GM21717 (cell line): ENCODE data around the gene NDRG4.

Experiments
- ATAC-seq: cut with Tn5 transposase; IDR thresholded peaks from one replicate; pipeline ENCODE4 v1.9.1; 2021; ENCODE audit warnings: mild to moderate bottlenecking, moderate library complexity; ENCODE audit not compliant: unreplicated experiment

The NDRG4 gene, protein sequence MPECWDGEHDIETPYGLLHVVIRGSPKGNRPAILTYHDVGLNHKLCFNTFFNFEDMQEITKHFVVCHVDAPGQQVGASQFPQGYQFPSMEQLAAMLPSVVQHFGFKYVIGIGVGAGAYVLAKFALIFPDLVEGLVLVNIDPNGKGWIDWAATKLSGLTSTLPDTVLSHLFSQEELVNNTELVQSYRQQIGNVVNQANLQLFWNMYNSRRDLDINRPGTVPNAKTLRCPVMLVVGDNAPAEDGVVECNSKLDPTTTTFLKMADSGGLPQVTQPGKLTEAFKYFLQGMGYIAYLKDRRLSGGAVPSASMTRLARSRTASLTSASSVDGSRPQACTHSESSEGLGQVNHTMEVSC

DNA sequence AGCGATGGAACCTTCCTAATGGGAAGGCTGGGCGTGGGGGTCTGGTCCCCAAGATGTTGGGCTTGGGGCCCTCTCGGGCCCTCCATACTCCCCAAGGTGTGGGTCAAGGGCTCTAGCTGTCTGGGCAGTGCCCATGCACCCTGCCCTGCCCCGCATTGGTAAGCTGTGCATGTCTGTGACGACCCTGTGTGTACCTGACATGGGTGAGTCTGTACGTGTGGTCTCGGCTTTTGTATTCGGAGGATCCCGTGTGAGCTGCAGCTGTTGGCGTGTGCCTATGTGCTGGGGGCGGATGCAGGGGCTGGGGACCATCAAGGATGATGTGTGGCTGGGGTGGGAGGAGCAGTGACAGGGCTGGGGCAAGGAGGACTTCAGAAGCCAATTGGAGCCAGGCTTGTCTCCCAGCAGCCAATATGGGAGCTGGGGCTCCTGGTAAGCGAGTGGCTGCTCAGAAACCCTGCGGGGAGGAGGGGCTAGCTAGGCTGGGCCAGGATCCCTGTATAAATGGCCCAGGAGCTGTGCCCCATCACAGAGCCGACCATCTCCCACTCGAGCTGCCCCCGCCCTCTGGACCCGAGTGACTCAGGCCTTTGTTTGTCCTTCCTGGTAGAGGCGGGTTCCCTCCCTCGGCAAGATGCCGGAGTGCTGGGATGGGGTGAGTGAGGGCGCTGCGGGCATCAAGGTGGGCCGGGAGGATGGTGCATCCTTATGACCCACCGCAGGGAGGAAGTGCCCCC lies at the start of gene NDRG4:
Gene NDRG4 (plus strand): TSS at position 529 of the 737 bp plus-strand sequence. CDS start 106 bp downstream, at position 635.
- ATAC-seq, result no peak

DNA sequence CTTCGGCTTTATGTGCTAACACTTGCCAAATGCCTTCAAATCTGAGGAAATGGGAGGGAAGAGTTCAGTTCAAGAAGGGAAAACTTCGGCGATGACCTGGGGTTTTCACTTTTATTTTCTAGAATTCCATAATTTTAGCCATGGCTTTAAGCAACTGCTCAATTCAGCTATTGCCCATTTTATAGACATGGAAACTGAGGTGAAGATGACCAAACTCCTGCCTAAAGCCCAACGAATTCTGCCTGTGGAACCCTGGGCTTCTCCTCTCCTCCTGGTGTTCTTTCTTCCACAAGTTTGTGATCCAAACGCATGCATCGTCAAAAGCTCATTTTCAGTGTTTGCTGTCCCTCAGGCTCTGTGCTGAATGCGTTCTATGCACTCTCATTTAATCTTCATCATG lies 49.4 kb upstream of the NDRG4 start:
- no peak for ATAC-seq

DNA sequence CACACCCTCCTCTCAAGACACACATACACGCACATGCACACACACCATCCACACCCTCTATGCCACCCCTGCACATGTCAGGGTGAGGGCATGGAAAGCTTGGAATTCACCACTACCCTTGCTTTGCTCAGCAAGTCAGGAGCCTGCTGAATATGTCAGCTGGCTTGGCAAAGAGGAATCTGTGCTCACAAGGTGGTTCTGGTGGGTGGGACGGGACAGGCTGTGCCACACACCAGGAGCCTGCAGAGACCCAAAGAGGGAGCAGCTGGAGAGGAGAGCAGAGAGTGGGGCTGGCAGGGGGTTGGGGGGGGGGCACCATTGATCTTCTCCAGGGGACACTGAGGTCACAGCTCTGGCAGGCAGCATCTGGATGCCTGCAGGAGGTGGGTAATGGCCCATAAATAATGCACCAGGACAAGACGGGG lies 48.7 kb upstream of the NDRG4 start:
- no peak for ATAC-seq

DNA sequence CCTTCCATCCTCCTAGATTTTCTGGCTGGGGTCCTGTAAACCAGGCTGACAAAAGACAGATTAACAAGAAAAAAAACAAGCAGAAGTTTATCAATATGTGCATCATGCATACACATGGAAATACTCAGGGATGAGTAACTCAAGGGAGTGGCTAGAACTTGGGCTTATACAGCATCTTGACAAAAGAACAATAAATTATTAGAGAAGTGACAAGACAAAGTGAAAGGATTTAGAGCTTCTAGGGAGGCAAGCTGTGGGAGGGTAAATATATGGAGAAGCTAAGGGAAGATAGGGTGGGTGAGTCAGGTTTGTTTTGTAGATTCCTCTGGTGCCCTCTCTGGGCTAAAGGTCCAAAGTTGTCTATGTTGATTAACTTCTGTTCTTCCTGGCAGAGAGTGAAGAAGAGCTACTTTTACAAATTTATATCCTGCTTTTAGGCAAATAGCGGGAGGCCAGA lies 48.0 kb upstream of the NDRG4 start:
- ATAC-seq, result no peak

DNA sequence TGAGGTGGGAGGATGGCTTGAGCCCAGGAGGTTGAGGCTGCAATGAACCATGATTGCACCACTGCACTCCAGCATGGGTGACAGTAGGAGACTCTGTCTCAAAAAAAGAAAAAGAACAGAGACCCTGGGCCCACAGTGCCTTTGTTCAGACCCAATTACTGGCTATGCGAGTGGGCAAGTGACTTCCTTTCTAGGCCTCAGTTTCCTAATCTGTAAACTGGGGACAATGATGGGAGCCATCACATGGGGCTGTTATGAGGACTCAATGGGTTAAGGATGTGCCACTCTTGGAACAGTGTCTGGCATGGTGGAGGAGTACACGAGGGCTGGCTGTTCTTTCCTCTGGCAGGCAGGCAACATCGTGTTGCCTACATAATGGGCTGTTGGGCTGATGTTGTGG lies 47.3 kb upstream of the NDRG4 start:
- no peak for ATAC-seq

DNA sequence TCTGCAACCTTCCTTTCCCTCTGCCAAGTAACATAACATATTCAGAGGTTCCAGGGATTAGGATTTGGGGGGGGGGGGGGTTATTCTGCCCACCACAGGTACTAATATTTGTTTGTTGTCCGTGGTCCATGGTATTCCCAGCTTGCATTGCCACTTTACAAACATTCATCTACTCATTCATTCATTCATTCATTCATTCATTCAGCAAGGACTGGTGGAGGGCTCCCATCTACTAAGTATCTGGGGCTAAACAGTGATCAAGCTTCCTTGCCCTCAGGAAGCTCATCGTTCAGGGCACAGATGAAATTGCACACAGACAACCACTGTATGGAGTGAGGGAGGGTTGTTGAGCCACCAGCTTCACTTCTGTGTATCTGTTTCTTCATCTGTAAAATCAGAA lies 45.8 kb upstream of the NDRG4 start:
- no peak for ATAC-seq

DNA sequence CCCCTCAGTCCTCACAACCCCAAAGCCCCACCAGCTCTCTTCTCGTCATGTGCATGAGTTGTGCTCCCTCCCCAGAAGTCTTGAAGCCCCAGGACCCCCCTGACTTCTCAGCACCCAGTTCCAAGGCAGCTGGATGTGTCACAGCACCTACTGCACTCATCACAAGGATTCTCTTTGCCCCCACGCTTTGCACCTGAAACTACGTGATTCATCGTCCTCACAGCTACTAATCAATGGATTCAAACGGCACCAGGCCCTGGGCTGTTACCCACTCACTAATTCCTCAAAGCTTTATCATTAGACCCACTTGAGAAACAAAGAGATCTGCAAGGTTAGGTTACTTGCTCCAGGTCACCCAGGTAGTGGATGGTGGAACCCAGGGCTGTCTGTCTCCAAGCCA lies 45.1 kb upstream of the NDRG4 start:
- ATAC-seq, result no peak

DNA sequence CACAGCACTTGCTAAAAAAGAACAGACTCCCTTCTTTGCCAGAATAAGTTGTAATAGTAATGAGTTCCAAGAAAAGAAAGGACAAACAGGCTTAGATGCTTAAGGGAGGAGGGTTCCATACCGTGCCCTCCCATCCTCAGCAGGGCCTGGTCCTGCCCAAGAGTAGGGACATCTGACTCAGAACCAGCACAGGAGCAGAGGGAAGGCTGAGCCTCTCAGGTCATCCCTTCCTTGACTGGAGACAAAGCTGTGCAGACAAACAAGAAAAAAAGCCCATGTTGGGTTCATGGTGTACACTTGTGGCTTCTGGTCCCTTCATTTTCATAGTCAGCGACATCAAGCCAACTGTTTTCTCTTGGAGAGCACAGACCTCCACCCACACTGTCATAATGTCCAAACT lies 44.2 kb upstream of the NDRG4 start:
- ATAC-seq, result no peak

DNA sequence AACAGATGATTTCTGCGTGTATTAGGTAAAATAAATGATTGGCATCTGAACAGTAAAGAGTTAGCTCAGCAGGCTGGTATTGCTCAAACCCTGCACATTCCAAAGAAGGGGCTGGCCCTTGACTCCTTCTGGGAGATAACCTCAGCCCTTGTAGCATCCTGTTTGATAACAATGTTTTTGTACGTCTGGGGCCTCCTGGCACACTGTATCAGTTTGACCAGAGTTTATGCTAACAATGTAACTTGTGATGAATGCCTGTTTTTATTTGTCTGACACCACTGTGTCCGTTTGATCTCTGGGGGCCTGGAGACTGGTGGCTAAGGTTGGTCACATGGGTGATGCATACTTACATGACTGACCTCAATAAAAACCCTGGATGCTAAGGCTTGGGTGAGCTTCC lies 43.8 kb upstream of the NDRG4 start:
- no peak for ATAC-seq

DNA sequence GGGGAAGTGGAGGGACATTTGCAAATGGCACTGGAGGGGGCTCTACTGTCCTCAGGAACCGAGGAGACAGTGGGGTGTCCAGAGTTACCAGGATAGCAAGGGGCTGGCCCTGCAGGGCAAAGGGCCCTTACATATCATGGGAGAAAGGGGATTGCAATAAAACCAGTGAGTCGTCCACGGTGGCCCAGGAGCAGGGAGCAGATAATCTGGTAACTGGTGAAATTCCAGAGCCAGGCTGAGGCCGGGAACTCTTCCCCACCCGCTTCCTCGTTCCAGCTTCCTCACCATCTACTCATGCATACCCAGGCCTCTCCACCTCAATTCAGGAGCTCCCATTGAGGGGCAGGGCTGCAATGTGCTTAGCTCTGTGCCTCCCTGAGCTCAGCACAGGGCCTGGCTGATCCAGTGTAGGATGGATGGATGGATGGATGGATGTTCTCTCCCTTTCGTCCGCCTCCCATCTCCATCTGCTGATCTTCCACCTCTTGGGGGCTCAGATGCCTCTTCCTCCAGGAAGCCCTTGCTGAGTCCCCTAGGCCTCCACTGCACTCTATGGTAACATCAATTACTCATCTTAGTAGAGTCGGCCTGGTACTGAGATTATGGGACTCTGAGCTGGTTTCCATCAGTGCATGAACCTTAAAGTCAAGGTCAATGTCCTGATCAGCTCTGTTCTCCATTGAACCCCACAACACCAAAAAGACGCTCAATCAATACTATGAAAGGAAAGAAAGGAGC lies 41.2 kb upstream of the NDRG4 start:
- ATAC-seq, result no peak

DNA sequence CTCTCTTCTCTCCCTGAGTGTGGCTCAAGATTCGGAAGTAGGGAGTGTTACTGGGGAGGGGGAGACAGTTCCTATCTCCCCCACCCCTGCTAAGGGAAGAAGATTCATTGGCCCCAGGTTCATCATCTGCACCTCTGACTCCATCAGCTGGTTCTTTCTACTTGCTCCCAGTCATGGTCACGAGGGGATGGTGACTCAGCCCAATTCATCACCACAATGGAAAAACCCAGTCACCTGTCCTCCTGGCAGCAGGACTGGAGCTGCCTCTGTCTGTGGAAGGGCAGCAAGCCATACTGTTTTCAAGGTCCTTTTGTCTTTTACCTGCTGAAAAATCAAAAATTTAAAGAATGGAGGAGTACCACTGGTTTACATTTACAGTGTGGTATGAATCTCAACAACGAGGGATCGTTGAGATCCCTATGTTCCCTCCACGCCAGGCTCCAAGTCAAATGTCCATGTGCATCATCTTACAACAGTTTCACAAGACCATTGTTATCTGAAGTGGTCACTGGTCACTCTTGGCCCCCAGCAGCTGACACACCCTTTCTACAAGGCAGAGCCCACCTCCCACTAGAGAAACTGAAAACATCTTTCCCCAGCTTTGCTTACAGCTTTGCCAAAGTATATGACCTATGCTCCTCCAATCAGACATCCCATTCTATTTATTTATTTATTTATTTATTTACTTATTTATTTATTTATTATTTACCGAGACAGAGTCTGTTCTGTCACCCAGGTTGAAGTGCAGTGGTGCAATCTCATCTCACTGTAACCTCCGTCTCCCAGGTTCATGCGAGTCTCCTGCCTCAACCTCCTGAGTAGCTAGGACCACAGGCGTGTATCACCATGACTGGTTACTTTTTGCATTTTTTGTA lies 40.4 kb upstream of the NDRG4 start:
- no peak for ATAC-seq

DNA sequence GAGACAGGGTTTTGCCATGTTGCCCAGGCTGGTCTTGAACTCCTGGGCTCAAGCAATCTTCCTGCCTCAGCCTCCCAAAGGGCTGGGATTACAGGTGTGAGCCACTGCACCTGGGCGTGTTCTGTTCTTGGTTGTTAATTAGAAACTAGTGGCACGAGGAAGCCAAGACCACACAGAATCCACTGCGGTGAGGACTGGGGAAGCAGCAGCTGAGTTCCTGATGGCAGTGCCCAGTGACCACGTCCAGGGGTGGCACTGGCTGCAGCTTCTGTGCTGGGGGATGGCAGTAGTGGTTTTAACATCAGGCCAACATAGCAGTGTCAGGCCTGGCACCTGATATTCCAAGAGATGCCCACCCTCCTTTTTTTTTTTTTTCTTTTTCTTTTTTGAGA lies 39.7 kb upstream of the NDRG4 start:
- no peak for ATAC-seq

DNA sequence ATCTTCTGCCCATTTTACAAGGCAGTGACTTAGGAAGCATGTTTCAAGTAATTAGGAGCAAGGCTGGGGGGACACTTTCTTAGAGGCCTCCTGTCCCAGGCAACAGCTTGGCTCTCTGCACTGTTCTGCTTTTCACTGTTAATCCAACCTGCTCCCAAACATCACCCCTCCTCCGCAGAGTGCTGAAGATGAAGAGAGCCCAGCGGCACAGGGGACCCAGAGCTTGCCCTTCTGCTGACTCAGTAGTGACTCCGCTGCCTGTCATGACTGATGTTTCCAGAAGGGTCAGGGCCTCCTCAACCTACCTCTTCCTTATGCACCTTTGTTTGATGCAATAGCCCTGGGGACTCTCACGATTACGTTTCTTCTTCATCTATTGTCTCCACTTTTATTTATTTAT lies 38.9 kb upstream of the NDRG4 start:
- no peak for ATAC-seq

DNA sequence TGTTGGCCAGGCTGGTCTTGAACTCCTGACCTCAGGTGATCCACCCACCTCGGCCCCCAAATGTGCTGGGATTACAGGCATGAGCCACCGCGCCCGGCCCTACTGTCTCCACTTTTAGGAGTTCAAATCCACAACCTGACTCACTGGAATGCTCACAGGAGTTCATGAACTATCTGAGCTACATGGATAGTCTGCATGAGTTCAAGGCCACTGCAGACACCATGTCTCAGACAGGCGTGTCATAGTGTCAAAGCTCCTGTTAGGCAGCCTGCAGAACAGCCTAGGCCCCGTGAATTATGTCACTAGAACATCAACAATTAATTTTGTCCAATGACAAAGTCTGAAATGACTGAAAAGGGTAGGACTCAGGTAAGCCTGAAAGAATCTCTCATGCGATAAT lies 38.3 kb upstream of the NDRG4 start:
- ATAC-seq, result no peak

DNA sequence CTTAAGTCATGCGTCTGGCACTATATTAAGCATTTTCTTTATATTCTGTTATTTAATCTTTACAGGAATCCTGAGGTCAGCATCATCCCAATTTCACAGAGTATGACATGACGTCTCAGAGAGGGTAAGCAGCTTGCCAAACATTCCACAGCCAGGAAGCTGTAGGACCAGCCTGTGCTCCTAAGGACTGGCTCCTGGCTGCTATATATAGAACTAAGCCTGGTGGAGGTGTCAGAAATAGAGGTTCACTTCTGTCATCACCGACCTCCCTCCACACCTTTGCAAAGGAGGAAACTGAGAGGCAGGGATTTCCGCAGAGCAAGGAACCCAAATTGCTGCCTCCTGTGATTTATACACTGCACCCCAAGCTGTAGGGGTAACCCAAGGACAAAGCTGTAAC lies 37.9 kb upstream of the NDRG4 start:
- ATAC-seq, result no peak

DNA sequence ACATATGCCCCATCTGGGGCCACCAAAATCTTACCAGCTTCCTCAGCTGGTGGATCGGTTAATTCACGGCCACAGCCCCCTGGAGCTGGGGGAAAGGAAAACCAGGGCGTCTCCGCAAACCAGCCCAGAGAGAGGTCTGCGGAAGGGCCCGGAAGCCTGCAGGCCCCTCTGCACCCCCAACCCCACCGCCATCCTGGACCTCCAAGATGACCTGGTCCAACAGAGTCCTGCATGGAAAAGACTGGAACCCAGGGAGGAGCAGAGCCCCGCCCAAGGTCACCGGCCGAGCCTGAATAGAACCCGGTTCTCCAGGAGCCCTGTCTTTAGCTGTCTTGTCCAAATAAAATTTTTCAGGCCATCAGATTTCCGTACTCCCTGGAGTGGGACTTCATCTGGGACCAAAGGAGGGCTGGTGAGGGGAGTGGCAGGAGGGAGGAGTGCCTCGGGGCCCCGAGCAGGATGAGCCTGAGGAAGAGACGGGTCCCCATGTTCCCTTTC lies 37.4 kb upstream of the NDRG4 start:
- no peak for ATAC-seq

DNA sequence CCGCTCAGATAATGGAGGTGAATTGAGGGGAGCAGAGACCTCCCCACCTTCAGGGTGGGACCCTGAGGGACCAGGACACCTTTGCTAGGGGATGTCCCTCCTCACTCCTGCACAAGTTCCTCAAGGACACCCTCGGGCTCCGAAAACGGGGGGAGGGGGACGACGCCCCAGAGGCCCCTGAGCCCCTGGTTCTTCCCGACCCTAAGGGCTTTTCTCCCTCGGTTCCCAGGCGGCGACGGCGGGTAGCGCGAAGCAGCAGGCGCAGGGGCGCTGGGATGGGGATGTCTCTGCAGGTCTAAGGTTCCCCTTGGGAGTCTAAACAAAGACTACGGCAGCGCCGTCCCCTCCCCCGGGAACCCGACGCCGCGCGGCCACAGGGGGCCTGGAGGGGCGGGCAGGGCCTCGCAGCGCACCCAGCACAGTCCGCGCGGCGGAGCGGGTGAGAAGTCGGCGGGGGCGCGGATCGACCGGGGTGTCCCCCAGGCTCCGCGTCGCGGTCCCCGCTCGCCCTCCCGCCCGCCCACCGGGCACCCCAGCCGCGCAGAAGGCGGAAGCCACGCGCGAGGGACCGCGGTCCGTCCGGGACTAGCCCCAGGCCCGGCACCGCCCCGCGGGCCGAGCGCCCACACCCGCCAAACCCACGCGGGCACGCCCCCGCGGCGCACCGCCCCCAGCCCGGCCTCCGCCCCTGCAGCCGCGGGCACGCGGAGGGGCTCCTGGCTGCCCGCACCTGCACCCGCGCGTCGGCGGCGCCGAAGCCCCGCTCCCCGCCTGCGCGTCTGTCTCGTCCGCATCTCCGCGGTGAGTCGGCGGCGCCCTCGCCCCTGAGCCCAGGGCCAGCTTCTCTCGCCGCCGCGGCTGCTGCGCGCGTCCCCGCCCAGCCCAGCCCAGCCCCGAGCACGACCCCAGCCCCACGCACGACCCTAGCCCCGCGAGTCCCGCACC lies 36.7 kb upstream of the NDRG4 start:
- no peak for ATAC-seq

DNA sequence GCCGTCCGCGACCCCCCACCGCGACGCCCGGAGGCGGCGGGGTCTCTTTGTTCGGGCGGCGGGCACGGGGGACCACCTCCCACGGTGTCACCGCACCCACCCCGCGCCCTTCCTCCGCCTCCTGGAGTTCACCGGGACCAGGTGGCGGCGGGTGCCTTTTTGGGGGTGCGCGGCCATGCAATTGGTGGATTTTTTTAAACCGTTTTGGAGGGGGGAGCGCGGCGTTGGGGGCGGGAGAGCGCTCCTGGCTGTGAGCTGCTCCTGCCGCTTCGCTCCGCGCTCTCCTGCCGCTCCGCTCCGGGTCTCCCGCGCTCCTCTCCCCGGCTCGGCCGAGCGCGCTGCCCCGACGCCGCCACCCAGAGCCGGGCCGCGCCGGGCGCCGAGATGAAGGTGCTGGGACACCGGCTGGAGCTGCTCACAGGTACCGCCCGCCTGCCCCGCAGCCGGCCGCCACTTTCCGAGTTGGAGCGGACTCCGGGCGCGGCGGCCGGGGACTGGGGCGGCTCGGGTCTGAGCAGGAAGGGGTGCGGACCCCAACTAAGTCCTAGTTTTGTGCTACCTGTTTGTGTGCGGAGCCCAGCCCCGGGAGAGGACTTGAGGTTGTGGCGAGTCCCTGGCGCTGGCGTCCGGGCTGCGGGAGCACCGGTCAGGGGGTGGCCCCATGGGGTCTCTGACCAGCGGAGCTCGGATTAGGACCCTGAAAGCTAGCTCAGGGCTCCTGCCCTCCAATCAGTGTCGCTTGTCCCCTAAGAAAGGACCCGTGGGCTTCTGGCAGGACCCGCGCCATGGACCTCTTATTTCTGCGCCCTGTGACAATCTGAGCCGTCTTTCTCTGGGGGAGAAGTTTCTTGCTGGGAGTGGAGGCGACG lies 35.7 kb upstream of the NDRG4 start:
- ATAC-seq, result no peak
